BJ (cell line): ENCODE results near the gene PHGDH. TPM values are rescaled to one million over a fixed set of nuclear protein-coding genes. Genes with fewer than 3 reads are reported as not detected.

Source experiments
- CTCF ChIA-PET: fragments of 350-600 bp; formaldehyde crosslinking; extraction: SDS; loops from one replicate; lab custom pipeline; 2021; ENCODE audit warnings: antibody characterized with exemption, inconsistent platforms; lab: Yijun Ruan, JAX
- POLR2A ChIA-PET: fragments of 300-600 bp; sonication (Branson Sonifier 250); formaldehyde crosslinking; extraction: SDS; loops from one replicate; lab custom pipeline; 2021; ENCODE audit warnings: antibody characterized with exemption; lab: Charles Lee
- DNase-seq: peaks from one replicate; pipeline ENCODE4 v3.0.0-alpha.2; 2011; ENCODE audit warnings: low read depth
- H3K27me3 ChIP-seq: 2 replicates; pipeline ENCODE4 v1.6.0; 2011; ENCODE audit warnings: low read length; ENCODE audit not compliant: control insufficient read depth, insufficient read depth
- H3K36me3 ChIP-seq: 2 replicates; pipeline ENCODE4 v1.5.1; 2011; ENCODE audit warnings: low read length; ENCODE audit not compliant: control insufficient read depth, insufficient read depth
- H3K4me3 ChIP-seq: 2 replicates; pipeline ENCODE4 v1.5.1; 2011; ENCODE audit warnings: low read depth, mild to moderate bottlenecking, control low read depth, low read length
- polyA plus RNA-seq: library from polyadenylated mRNA; depleted of rRNA; stranded (reverse); fragments of >200 nt; gene quantifications from 2 replicates; pipeline ENCODE4 v1.2.3, GENCODE V29; 2011
- TF ChIP-seq, protein P1 (sequence below): IDR thresholded peaks from 2 replicates; pipeline ENCODE4 v1.5.1; 2011; ENCODE audit warnings: low read depth, mild to moderate bottlenecking, control low read depth, inconsistent platforms, low read length, moderate library complexity; ENCODE audit not compliant: insufficient read depth

The PHGDH gene
- polyA plus RNA-seq, 1 experiment: 287 TPM

DNA sequence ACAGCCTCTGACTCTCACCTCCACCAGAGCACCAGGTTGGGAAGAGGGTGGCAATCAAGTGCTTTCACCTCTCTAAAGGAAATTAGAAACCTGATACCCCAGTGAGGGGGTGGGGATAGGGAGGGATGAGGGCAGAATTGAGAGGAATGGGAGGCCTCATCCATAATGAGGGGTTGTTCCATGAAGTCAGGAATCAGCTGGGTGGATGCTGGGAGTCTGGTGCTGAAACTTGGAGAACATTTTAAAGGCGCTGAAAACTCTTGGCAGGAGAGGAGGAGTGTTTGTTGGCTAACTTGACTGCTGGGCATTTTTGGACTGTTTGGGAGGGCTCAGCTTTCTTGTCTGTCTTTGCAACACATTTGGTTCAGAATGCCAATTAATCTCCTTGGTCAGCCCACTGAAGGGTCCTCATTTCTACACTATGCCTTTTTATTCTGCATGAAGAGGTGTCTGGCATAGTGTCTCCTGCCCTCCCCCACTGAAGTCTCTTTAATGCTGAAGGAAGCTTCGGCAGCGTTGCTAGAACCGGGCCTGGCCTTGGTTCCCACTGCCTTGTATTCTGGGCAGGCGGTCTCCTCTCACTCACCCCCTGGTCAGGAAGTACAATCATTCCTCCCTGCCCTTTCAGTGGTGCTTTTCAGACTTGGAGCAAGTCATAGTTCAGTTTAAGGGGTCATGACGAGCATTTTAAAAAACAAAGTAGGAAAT, 2.2 kb downstream of the PHGDH start:
- CTCF ChIA-PET: interaction anchor here (0.6 to 2.4 kb wide), 4 partner anchors 21 to 102 kb away, joined by 3 to 13 read pairs (median 4); no protein-coding TSS in a partner anchor
- no peaks in the 10 kb centered on the region; the same call in 1 of the 2 replicates for H3K27me3 ChIP-seq
- no peaks in the 10 kb centered on the region for H3K36me3 ChIP-seq
- TF ChIP-seq, protein P1, sequence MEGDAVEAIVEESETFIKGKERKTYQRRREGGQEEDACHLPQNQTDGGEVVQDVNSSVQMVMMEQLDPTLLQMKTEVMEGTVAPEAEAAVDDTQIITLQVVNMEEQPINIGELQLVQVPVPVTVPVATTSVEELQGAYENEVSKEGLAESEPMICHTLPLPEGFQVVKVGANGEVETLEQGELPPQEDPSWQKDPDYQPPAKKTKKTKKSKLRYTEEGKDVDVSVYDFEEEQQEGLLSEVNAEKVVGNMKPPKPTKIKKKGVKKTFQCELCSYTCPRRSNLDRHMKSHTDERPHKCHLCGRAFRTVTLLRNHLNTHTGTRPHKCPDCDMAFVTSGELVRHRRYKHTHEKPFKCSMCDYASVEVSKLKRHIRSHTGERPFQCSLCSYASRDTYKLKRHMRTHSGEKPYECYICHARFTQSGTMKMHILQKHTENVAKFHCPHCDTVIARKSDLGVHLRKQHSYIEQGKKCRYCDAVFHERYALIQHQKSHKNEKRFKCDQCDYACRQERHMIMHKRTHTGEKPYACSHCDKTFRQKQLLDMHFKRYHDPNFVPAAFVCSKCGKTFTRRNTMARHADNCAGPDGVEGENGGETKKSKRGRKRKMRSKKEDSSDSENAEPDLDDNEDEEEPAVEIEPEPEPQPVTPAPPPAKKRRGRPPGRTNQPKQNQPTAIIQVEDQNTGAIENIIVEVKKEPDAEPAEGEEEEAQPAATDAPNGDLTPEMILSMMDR: no peak
- POLR2A ChIA-PET: no interaction called here
- H3K4me3 ChIP-seq: peak overlapping the region; percentile 83
- DNase-seq: no peak

DNA sequence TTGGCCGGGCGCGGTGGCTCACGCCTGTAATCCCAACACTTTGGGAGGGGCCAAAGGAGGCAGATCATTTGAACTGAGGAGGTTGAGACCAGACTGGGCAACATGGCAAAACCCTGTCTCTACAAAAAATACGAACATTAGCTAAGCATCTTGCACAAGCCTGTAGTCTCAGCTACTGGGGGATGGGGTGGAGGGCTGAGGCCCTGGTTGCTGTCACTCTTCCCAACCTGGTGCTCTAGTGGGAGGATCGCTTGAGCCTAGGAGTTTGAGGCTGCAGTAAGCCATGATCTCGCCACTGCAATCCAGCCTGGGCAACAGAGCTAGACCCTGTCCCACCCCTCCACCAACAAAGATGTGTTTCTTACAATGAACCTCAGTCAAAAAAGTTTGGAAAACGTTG, 2.8 kb downstream of the PHGDH start:
- ChIA-PET POLR2A (no interaction called here), CTCF (interaction anchor here (0.6 to 2.4 kb wide), 3 partner anchors 22 to 40 kb away, joined by 3 to 13 read pairs (median 4); no protein-coding TSS in a partner anchor)
- Histone ChIP-seq H3K36me3 (no peaks in the 10 kb centered on the region), H3K4me3 (no peak overlapping the region), H3K27me3 (no peaks in the 10 kb centered on the region; the same call in 1 of the 2 replicates)
- no peak for DNase-seq
- TF ChIP-seq, protein P1: no peak

DNA sequence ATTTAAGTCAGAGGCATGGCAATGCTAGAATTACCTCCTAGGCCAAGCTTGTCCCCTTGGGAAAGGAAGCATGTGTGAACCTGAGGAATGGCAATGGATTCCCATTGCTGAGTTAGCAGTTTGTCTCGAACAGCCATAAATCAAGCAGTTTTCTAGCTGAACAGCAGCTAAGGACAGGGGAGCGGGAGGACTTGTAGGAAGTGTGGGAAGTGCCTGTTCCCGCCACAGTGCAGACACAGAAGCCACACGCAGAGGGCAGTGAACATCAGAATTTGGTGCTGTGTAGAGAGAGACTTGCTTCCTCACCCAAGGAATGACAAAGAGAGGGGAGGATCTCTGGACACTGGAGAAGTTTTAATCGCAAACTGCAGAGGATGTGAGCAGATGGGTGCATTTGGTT, 3.8 kb downstream of the PHGDH start:
- ChIA-PET CTCF (interaction anchor here (0.6 to 1.3 kb wide), 2 partner anchors 9 to 27 kb away, joined by 3 to 4 read pairs; no protein-coding TSS in a partner anchor), POLR2A (no interaction called here)
- no peak overlapping the region for H3K4me3 ChIP-seq
- TF ChIP-seq, protein P1: no peak
- H3K27me3 ChIP-seq: no peaks in the 10 kb centered on the region
- 0 out of 2 replicates have a peak, but pooled peaks cover 2% of the 10 kb centered on the region for H3K36me3 ChIP-seq
- no peak for DNase-seq

DNA sequence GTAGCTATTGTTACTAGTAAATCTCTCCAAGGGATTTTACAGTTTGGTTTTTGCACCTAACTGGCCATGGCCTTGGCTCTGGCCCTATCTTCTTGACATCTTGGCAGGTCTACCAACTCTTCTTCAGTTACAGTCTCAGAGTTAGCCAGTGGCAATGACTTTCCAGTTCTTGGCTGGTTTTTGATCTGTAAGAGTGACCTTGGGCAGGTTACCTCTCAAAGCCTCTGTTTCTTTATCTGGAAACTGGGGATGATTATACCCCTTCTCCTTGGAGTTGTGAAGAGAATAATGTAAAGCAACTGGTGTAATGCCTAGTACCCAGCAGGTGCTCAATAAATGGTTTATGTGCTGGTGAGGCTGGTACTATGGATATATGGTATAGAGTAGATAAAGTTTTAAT, 6.7 kb downstream of the PHGDH start:
- ChIA-PET CTCF (interaction anchor here (0.8 to 1.0 kb wide), 2 partner anchors 15 to 26 kb away, joined by 3 read pairs; no protein-coding TSS in a partner anchor), POLR2A (no interaction called here)
- Histone ChIP-seq H3K27me3 (no peaks in the 10 kb centered on the region), H3K4me3 (no peak overlapping the region), H3K36me3 (peaks cover 17% of the 10 kb centered on the region)
- no peak for DNase-seq
- TF ChIP-seq, protein P1: no peak

DNA sequence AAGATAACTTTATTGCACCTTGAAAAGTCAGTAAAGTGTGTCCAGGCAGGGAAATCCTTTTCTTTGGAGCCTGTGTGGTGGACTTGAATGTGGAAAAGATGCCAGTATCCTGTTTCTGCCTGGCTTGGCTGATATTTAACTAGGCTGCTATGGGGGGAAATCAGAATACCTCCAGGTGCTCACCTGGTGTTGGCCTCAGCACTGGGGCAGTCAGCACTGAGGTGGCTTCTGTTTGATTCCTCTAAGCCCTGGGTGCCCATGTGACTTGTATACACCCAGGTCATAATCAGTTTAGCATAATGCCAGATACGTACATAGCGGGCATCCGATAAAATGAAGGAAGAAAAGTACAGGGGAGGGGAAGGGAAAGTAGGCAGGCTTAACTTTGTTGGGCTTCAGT, 7.2 kb downstream of the PHGDH start:
- CTCF ChIA-PET: no interaction called here

More for the DNA sequence above, 7.2 kb downstream of the PHGDH start:
- Histone ChIP-seq H3K27me3 (no peaks in the 10 kb centered on the region), H3K4me3 (no peak overlapping the region), H3K36me3 (peaks cover 23% of the 10 kb centered on the region)
- no peak for DNase-seq
- POLR2A ChIA-PET: no interaction called here
- TF ChIP-seq, protein P1: no peak
